Stimulated activated memory B cell treated with anti-CD40 and anti-IgM and Interleukin-4, amounts not matched to agents 10 μg/mL and 1 μg/mL and 100 μg/mL, for 72 hours (primary cell): ENCODE data around the gene PEX16.

Experiments used
- ATAC-seq: fragments of 150-1000 bp; cut with Tn5 transposase; 2 replicates; pipeline ENCODE4 v1.10.0; 2021
- H3K27ac Mint-ChIP-seq: one replicate; pipeline ENCODE4 v1.8.0; 2022; ENCODE audit warnings: mild to moderate bottlenecking, mixed read lengths
- H3K27me3 Mint-ChIP-seq: one replicate; pipeline ENCODE4 v1.8.0; 2022; ENCODE audit warnings: mixed read lengths
- H3K36me3 Mint-ChIP-seq: one replicate; pipeline ENCODE4 v1.8.0; 2022; ENCODE audit warnings: mixed read lengths
- H3K4me1 Mint-ChIP-seq: one replicate; pipeline ENCODE4 v1.8.0; 2022; ENCODE audit warnings: mixed read lengths
- H3K4me3 Mint-ChIP-seq: one replicate; pipeline ENCODE4 v1.8.0; 2022; ENCODE audit warnings: mild to moderate bottlenecking, moderate library complexity, mixed read lengths
- H3K9me3 Mint-ChIP-seq: one replicate; pipeline ENCODE4 v1.8.0; 2022; ENCODE audit warnings: mixed read lengths

Gene PEX16

DNA sequence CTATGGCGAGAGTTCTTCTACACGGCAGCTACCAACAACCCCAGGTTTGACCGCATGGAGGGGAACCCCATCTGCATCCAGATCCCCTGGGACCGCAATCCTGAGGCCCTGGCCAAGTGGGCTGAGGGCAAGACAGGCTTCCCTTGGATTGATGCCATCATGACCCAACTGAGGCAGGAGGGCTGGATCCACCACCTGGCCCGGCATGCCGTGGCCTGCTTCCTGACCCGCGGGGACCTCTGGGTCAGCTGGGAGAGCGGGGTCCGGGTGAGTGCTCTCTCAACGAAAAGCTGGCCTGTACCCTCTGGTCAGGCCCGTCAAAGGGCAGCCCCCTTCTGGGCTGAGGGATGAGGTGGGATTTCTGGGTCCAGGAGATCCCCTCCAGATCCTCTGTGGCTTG, 48.1 kb downstream of the PEX16 start:
- H3K36me3 Mint-ChIP-seq = peaks cover 81% of the 10 kb centered on the region
- no peak overlapping the region for H3K4me3 Mint-ChIP-seq
- H3K27ac Mint-ChIP-seq = no peak overlapping the region
- ATAC-seq = no peak
- no peaks in the 10 kb centered on the region for H3K4me1 Mint-ChIP-seq
- no peaks in the 10 kb centered on the region for H3K27me3 Mint-ChIP-seq
- H3K9me3 Mint-ChIP-seq = no peaks in the 10 kb centered on the region

DNA sequence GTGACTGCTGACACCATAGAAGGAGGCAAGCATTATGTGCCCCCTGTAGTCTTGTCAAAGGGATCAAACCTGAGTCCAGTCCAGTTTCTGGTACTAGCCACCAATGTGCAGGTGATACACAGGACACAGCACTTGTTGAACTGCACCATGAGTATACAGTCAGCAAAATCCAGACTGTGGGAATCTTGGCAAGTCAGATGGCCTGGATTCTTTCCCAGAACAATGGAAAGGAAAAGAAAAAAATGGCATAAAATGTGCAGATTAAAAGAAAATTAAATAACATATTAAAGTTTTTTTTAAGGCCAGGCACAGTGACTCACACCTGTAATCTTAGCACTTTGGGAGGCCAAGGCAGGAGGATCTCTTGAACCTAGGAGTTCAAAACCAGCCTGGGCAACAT, 53.6 kb downstream of the PEX16 start:
- Mint-ChIP-seq H3K4me3 (no peak overlapping the region), H3K4me1 (no peaks in the 10 kb centered on the region), H3K27ac (no peak overlapping the region), H3K9me3 (no peaks in the 10 kb centered on the region), H3K27me3 (no peaks in the 10 kb centered on the region), H3K36me3 (peaks cover 77% of the 10 kb centered on the region)
- no peak for ATAC-seq

DNA sequence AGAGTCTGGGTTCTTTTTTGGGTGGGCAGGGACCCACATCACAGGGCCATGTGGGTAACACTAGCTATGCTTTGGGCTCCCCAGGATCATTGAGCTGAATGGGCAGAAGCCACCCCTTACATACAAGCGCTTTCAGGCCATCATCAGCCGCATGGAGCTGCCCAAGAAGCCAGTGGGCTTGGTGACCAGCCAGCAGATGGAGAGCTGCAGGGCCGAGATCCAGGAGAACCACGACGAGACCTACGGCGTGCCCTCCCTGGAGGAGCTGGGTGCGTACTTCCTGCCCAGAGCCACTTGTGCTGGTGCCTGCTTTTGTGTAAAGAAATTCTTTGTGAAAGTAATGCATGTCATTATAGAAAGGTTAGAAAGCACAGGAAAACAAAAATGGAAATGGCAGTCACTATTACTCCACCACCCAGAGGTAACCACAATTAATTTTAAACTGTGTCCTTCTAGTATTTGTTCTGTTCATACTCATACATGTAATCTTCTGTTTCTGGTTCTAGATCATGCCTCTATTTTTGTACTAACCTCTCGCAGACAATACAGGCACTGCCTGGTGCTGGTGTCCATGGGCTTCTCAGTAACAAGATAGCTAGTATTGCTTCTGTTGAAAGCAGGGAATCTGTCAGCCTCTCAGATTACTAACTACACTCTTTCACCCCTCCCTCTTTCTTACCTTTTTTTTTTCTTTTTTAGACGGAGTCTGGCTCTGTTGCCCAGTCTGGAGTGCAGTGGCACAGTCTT, 56.7 kb downstream of the PEX16 start:
- Mint-ChIP-seq H3K27ac (no peak overlapping the region), H3K4me3 (no peak overlapping the region), H3K4me1 (peaks cover 8% of the 10 kb centered on the region), H3K36me3 (peaks cover 74% of the 10 kb centered on the region), H3K9me3 (no peaks in the 10 kb centered on the region), H3K27me3 (no peaks in the 10 kb centered on the region)
- no peak for ATAC-seq

DNA sequence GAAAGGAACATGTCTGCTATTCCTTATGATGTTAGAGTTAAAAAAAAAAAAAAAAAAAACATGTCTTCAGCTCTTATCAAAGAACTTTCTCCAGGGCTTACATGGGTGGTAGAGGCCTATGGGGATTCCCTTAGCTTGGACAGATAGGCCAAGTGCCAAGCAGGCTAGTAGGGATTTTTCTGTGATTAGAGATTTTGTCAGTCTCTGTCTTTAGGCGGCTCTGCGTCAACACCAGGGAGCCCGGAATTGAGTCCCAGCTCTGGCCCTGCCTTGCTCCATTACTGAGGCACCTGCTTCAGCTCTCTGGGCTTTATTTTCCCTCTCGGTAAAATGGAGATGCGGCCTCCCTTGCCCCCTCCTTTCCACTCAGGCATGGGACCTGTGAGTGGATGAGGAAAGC, 57.3 kb downstream of the PEX16 start:
- Mint-ChIP-seq H3K36me3 (peaks cover 68% of the 10 kb centered on the region), H3K9me3 (no peaks in the 10 kb centered on the region)
- ATAC-seq = no peak

More for the DNA sequence above, 57.3 kb downstream of the PEX16 start:
- Mint-ChIP-seq H3K4me1 (peaks cover 8% of the 10 kb centered on the region), H3K27ac (no peak overlapping the region), H3K27me3 (no peaks in the 10 kb centered on the region), H3K4me3 (no peak overlapping the region)
